HPDE6-E6E7 (cell line): ENCODE measurements around the gene PDCL3.

Source experiments
- DNase-seq: peaks from one replicate; pipeline ENCODE4 v3.0.0; 2011; ENCODE audit warnings: missing footprints; ENCODE audit errors: extremely low spot score

The PDCL3 gene

GRCh38 chr2:100562613-100563406, at the start of gene PDCL3:
PDCL3 (plus strand) TSS chr2:100562993; CDS start chr2:100563068, 75 bp downstream.
- peak; percentile 97 for DNase-seq

- DNase-seq: no peak
Measured at GRCh38 chr2:100513650-100514049, 49.1 kb upstream of the PDCL3 start.

- no peak for DNase-seq
Measured at GRCh38 chr2:100517556-100517955, 45.2 kb upstream of the PDCL3 start.

GRCh38 chr2:100518801-100519200, 44.0 kb upstream of the PDCL3 start:
- no peak for DNase-seq

- DNase-seq: no peak
Measured at GRCh38 chr2:100520224-100520623, 42.6 kb upstream of the PDCL3 start.

- no peak for DNase-seq
Measured at GRCh38 chr2:100522430-100522829, 40.4 kb upstream of the PDCL3 start.

- no peak for DNase-seq
Measured at GRCh38 chr2:100524331-100524730, 38.5 kb upstream of the PDCL3 start.

- no peak for DNase-seq
Measured at GRCh38 chr2:100526868-100527267, 35.9 kb upstream of the PDCL3 start.

GRCh38 chr2:100527440-100528015, 35.3 kb upstream of the PDCL3 start:
- DNase-seq: no peak

- no peak for DNase-seq
Measured at GRCh38 chr2:100529176-100529575, 33.6 kb upstream of the PDCL3 start.

- no peak for DNase-seq
Measured at GRCh38 chr2:100529900-100530299, 32.9 kb upstream of the PDCL3 start.

- no peak for DNase-seq
Measured at GRCh38 chr2:100535855-100536254, 26.9 kb upstream of the PDCL3 start.

- DNase-seq: no peak
Measured at GRCh38 chr2:100537918-100538317, 24.9 kb upstream of the PDCL3 start.

- no peak for DNase-seq
Measured at GRCh38 chr2:100539221-100539620, 23.6 kb upstream of the PDCL3 start.

GRCh38 chr2:100541404-100541803, 21.4 kb upstream of the PDCL3 start:
- DNase-seq: no peak

GRCh38 chr2:100542418-100542817, 20.4 kb upstream of the PDCL3 start:
- DNase-seq: no peak

- DNase-seq: no peak
Measured at GRCh38 chr2:100544911-100545596, 17.7 kb upstream of the PDCL3 start.

GRCh38 chr2:100546469-100546868, 16.3 kb upstream of the PDCL3 start:
- DNase-seq: no peak

GRCh38 chr2:100548771-100549170, 14.0 kb upstream of the PDCL3 start:
- no peak for DNase-seq

GRCh38 chr2:100551303-100551702, 11.5 kb upstream of the PDCL3 start:
- no peak for DNase-seq

- DNase-seq: no peak
Measured at GRCh38 chr2:100554798-100555407, 7.9 kb upstream of the PDCL3 start.

- no peak for DNase-seq
Measured at GRCh38 chr2:100556746-100557145, 6.0 kb upstream of the PDCL3 start.
